Lower lobe of right lung (tissue), 2 donors: ENCODE results near the gene BACH1. TPM values are rescaled to one million over a fixed set of nuclear protein-coding genes. Genes with fewer than 3 reads are reported as not detected.

ENCODE experiments used
- ATAC-seq, 2 donors: fragments of 200-7000 bp; cut with Tn5 transposase; one replicate each; pipeline ENCODE4 v1.9.1; 2020 to 2022; ENCODE audit warnings: mild to moderate bottlenecking in 2 of 2, moderate library complexity in 2 of 2
- DNase-seq: peaks from one replicate; pipeline ENCODE4 v3.0.0-alpha.2; 2020
- H3K27ac ChIP-seq: fragments of 200-600 bp; one replicate; pipeline ENCODE4 v1.8.0; 2022
- H3K27me3 ChIP-seq: fragments of 200-600 bp; one replicate; pipeline ENCODE4 v1.8.0; 2022; ENCODE audit warnings: low read depth
- H3K36me3 ChIP-seq: fragments of 200-600 bp; one replicate; pipeline ENCODE4 v1.8.0; 2022; ENCODE audit warnings: mild to moderate bottlenecking
- H3K4me1 ChIP-seq: fragments of 200-600 bp; one replicate; pipeline ENCODE4 v1.8.0; 2022
- H3K4me3 ChIP-seq: fragments of 200-600 bp; one replicate; pipeline ENCODE4 v1.8.0; 2022; ENCODE audit warnings: mild to moderate bottlenecking
- H3K9me3 ChIP-seq: fragments of 200-600 bp; one replicate; pipeline ENCODE4 v1.8.0; 2022
- intact Hi-C: fragments of 100-400 bp; cut with DNase I; formaldehyde crosslinking; loops from one replicate; pipeline ENCODE4 v1.11.0; 2022
- total RNA-seq: library from RNA; stranded (reverse); fragmentation: NEBNext Ultra II Directional; extraction: Animal tissue kit (Norgen Biotek cat#: 25700); gene quantifications from one replicate; pipeline ENCODE4 v1.2.1, GENCODE V29; 2021
- TF ChIP-seq, protein P1 (sequence below): fragments of 200-600 bp; IDR thresholded peaks from one replicate; pipeline ENCODE4 v1.8.0; 2022; ENCODE audit warnings: antibody characterized with exemption, mild to moderate bottlenecking
- donor health status: DM: no; HTN: yes; CAD: no; lungs with severe emphysema.

Gene BACH1
- total RNA-seq, 1 donor from 2014 or later: 148 TPM

DNA sequence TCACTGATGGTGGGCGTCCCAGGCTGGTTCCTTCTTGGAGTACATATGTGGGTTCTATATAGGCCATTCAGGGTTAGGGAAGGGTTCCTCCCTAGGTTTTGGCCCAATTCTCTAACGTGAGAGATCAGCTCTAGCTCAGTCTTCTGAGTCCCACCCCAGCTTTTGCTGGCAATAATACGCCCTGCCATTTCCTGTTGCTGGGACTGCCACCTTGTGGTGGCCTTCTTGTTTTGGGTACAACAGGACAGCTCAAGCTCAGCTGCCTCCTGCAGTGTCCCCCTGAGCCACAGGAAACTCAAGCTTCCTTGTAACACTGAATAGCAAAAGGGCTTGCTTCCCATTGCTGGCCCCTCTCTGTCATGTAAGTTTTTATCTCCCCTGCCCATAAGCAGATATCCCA is 77.8 kb downstream of the BACH1 start:
- H3K36me3 ChIP-seq: no peaks in the 10 kb centered on the region
- intact Hi-C loops: loop anchor here (10.0 kb wide), 1 partner anchor 282 kb away; no protein-coding TSS in a partner anchor
- H3K4me1 ChIP-seq: peaks cover 7% of the 10 kb centered on the region
- DNase-seq (peak; percentile 65), ATAC-seq (peak; percentile 57 to 68)
- TF ChIP-seq, protein P1, sequence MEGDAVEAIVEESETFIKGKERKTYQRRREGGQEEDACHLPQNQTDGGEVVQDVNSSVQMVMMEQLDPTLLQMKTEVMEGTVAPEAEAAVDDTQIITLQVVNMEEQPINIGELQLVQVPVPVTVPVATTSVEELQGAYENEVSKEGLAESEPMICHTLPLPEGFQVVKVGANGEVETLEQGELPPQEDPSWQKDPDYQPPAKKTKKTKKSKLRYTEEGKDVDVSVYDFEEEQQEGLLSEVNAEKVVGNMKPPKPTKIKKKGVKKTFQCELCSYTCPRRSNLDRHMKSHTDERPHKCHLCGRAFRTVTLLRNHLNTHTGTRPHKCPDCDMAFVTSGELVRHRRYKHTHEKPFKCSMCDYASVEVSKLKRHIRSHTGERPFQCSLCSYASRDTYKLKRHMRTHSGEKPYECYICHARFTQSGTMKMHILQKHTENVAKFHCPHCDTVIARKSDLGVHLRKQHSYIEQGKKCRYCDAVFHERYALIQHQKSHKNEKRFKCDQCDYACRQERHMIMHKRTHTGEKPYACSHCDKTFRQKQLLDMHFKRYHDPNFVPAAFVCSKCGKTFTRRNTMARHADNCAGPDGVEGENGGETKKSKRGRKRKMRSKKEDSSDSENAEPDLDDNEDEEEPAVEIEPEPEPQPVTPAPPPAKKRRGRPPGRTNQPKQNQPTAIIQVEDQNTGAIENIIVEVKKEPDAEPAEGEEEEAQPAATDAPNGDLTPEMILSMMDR: peak; percentile 47
- H3K27me3 ChIP-seq: no peaks in the 10 kb centered on the region
- H3K4me3 ChIP-seq: no peak overlapping the region
- H3K9me3 ChIP-seq: no peaks in the 10 kb centered on the region
- no peak overlapping the region for H3K27ac ChIP-seq

DNA sequence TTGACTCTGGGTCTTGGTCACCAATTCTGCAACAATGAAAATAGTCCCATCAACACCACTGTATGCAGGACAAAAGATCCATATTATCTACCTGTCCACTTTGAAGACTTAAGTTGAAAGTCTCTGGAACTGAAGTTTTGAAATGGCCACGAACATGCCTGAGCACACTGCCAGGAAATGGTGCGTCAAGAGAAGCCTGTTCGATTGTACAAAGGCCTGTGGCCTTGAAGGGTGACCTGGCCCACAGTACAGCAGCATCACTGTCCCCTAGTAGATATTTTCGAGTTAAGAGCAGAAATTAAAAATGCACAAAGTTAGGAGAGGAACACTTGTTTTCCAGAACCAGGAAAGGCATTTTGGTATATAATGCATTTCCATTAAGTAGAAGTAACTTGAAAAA is 78.5 kb downstream of the BACH1 start:
- H3K9me3 ChIP-seq: no peaks in the 10 kb centered on the region
- H3K27me3 ChIP-seq: no peaks in the 10 kb centered on the region
- intact Hi-C loops: loop anchor here (10.0 kb wide), 1 partner anchor 282 kb away; no protein-coding TSS in a partner anchor
- no peak for ATAC-seq
- peaks cover 7% of the 10 kb centered on the region for H3K4me1 ChIP-seq
- no peak overlapping the region for H3K27ac ChIP-seq
- no peak for DNase-seq
- TF ChIP-seq, protein P1: no peak
- no peak overlapping the region for H3K4me3 ChIP-seq
- no peaks in the 10 kb centered on the region for H3K36me3 ChIP-seq

DNA sequence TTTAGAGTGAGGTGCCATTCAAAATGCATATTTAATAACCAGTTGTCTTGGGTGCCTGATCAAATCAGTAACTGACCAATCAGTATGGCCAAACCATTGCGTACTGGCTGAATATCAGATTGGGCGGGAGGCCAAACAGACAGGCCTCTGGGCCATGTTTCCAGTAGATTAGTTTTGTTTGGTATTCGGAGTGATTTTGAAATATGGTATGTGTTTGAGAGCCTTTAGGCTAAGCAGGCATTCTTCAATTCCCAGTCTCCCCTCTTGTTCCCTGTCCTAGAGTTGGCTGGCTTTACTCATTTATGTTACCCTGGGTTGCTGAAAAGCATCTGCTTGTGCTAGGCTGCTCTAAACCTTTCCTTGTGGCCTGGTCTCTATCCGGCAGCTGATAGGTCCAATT is 80.1 kb downstream of the BACH1 start:
- TF ChIP-seq, protein P1: no peak

DNA sequence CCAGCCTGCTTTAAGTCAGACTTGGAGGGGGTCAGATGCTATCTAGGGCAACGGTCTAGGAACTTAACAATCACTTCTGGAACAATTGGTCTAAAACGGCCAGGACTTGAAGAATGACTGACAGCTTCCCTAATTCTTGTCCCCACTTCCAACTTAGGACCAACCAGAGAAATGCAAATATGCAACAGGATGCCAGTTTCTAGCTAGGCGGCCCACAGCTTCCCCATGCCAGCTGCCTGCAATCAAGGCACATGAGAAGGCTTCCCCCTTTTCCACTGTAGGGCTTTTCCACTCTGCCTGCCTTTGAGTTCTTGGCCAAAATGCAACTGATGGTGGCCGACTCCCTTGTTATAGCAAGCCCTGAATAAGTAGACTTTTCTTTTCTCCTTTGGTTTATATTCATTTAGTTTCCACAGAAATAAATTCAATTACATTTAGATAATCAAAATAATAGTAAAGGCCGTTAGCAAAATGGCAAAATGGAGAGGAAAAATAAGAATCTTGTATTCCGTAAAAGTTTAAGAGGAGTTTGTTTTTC is 80.9 kb downstream of the BACH1 start:
- intact Hi-C loops: loop anchor here (10.0 kb wide), 1 partner anchor 285 kb away; no protein-coding TSS in a partner anchor
- peak; percentile 49 for DNase-seq
- H3K36me3 ChIP-seq: no peaks in the 10 kb centered on the region
- no peak overlapping the region for H3K27ac ChIP-seq
- H3K4me1 ChIP-seq: peaks cover 7% of the 10 kb centered on the region
- no peaks in the 10 kb centered on the region for H3K27me3 ChIP-seq
- H3K4me3 ChIP-seq: no peak overlapping the region
- ATAC-seq: no peak
- TF ChIP-seq, protein P1: no peak
- no peaks in the 10 kb centered on the region for H3K9me3 ChIP-seq

More for the DNA sequence above, 80.1 kb downstream of the BACH1 start:
- intact Hi-C loops: loop anchor here (10.0 kb wide), 1 partner anchor 284 kb away; no protein-coding TSS in a partner anchor
- ATAC-seq: no peak
- Histone ChIP-seq H3K4me1 (peaks cover 7% of the 10 kb centered on the region), H3K27ac (no peak overlapping the region), H3K27me3 (no peaks in the 10 kb centered on the region), H3K4me3 (no peak overlapping the region), H3K9me3 (no peaks in the 10 kb centered on the region), H3K36me3 (no peaks in the 10 kb centered on the region)
- DNase-seq: no peak

DNA sequence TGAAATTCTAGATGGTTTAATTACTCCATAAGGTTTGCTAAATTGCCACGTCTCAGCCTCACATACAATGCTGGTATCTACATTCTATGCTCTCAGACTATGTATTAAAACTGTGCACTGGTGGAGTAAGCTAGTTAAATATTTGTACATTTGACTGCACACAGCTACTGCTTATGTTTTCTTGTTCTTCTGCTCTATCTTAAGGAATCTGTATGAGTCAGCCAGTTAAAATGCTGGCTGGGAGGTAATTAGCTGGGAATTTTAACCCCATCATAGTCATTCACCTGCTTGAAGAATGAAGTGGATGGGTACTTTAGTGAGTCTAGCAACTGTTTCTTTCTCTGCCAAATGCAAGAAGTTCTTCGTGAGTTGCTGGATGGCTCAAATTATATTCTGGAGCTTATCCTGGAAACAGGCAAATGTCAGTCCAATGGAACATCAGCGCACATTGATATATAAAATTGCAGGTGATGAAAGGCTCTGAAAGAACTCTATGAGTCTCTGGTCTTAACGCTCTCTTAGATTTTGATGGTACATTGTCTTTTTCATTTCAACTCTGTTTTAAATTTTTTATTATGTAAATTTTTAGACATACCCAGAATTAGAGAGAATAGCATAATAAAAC is 83.4 kb downstream of the BACH1 start:
- H3K36me3 ChIP-seq: no peaks in the 10 kb centered on the region
- H3K27ac ChIP-seq: no peak overlapping the region
- H3K4me3 ChIP-seq: no peak overlapping the region
- DNase-seq (no peak), ATAC-seq (peak; percentile 56 to 72)
- H3K27me3 ChIP-seq: no peaks in the 10 kb centered on the region
- intact Hi-C loops: no loop called here
- H3K4me1 ChIP-seq: no peaks in the 10 kb centered on the region
- no peaks in the 10 kb centered on the region for H3K9me3 ChIP-seq
- TF ChIP-seq, protein P1: no peak
